Gastroesophageal sphincter (tissue), 3 donors: Measurements from ENCODE around the gene CBLB.

Experiments
- POLR2A ChIP-seq, 2 donors: fragments of 450-650 bp; IDR thresholded peaks; one replicate each; pipeline ENCODE4 v1.6.1; 2017; ENCODE audit warnings: antibody characterized with exemption in 2 of 2, mild to moderate bottlenecking in 2 of 2, moderate library complexity in 1 of 2
- POLR2AphosphoS5 ChIP-seq: sonication (generic); formaldehyde crosslinking; IDR thresholded peaks from one replicate; pipeline ENCODE4 v1.6.1; 2017; ENCODE audit warnings: antibody characterized with exemption
- TF ChIP-seq, protein P1 (sequence below), 4 experiments: fragments of 200-600 bp in 2 of 4; fragments of 450-650 bp in 2 of 4; sonication (generic) in 1 of 4; IDR thresholded peaks; one replicate each; pipeline ENCODE4 v1.5.1; 2017 to 2019; ENCODE audit warnings: antibody characterized with exemption in 4 of 4, mild to moderate bottlenecking in 2 of 4, moderate library complexity in 2 of 4

- TF ChIP-seq, protein P1, sequence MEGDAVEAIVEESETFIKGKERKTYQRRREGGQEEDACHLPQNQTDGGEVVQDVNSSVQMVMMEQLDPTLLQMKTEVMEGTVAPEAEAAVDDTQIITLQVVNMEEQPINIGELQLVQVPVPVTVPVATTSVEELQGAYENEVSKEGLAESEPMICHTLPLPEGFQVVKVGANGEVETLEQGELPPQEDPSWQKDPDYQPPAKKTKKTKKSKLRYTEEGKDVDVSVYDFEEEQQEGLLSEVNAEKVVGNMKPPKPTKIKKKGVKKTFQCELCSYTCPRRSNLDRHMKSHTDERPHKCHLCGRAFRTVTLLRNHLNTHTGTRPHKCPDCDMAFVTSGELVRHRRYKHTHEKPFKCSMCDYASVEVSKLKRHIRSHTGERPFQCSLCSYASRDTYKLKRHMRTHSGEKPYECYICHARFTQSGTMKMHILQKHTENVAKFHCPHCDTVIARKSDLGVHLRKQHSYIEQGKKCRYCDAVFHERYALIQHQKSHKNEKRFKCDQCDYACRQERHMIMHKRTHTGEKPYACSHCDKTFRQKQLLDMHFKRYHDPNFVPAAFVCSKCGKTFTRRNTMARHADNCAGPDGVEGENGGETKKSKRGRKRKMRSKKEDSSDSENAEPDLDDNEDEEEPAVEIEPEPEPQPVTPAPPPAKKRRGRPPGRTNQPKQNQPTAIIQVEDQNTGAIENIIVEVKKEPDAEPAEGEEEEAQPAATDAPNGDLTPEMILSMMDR (IDR thresholded peaks at IDR 0.05), result no peak
- TF ChIP-seq POLR2A (IDR thresholded peaks at IDR 0.05) (no peak), POLR2AphosphoS5 (no peak)
Observed at GRCh38 chr3:105730801-105731354, 137.9 kb downstream of the CBLB start.
